KMS-11 (cell line): ENCODE measurements around the gene NSUN7.

Source experiments
- H2AFZ ChIP-seq: fragments of 200-600 bp; sonication (generic); 2 replicates; pipeline ENCODE4 v1.6.1; 2016; ENCODE audit warnings: antibody characterized with exemption, mixed run types, low read depth
- H3K27ac ChIP-seq: fragments of 200-600 bp; sonication (generic); 2 replicates; pipeline ENCODE4 v1.6.1; 2016; ENCODE audit warnings: mild to moderate bottlenecking, mixed run types
- H3K27me3 ChIP-seq: fragments of 200-600 bp; sonication (generic); 2 replicates; pipeline ENCODE4 v1.6.1; 2017; ENCODE audit warnings: mild to moderate bottlenecking, low read depth, mixed run types, moderate library complexity; ENCODE audit not compliant: insufficient read depth
- H3K36me3 ChIP-seq: fragments of 200-600 bp; sonication (generic); 2 replicates; pipeline ENCODE4 v1.6.1; 2017; ENCODE audit warnings: mild to moderate bottlenecking, mixed run types; ENCODE audit not compliant: insufficient read depth
- H3K4me1 ChIP-seq: fragments of 200-600 bp; sonication (generic); 2 replicates; pipeline ENCODE4 v1.6.1; 2016; ENCODE audit warnings: mild to moderate bottlenecking, low read depth, mixed run types; ENCODE audit not compliant: poor library complexity, severe bottlenecking
- H3K4me2 ChIP-seq: fragments of 200-600 bp; sonication (generic); 2 replicates; pipeline ENCODE4 v1.7.0; 2016; ENCODE audit warnings: mild to moderate bottlenecking, mixed run types
- H3K4me3 ChIP-seq: fragments of 200-600 bp; sonication (generic); IDR thresholded peaks from 2 replicates; pipeline ENCODE4 v1.6.1; 2017; ENCODE audit warnings: low read depth, low read length, mixed read lengths; ENCODE audit not compliant: insufficient read depth
- H3K79me2 ChIP-seq: fragments of 200-600 bp; sonication (generic); 2 replicates; pipeline ENCODE4 v1.6.1; 2016; ENCODE audit warnings: low read depth, mixed run types; ENCODE audit not compliant: insufficient read depth
- H3K9ac ChIP-seq: fragments of 200-600 bp; sonication (generic); 2 replicates; pipeline ENCODE4 v1.6.1; 2016; ENCODE audit warnings: mild to moderate bottlenecking, mixed run types
- H4K20me1 ChIP-seq: fragments of 200-600 bp; sonication (generic); 2 replicates; pipeline ENCODE4 v1.6.1; 2016; ENCODE audit warnings: mild to moderate bottlenecking, mixed run types; ENCODE audit not compliant: insufficient read depth
- CTCF ChIP-seq: fragments of 200-600 bp; sonication (generic); conservative IDR thresholded peaks from 2 replicates; pipeline ENCODE4 v1.6.1; 2017; ENCODE audit warnings: low read depth, mild to moderate bottlenecking, antibody characterized with exemption, low read length, moderate library complexity, mixed read lengths

Gene NSUN7

GRCh38 chr4:40723728-40724127 lies 26.0 kb upstream of the NSUN7 start:
- H3K4me3 ChIP-seq, result no peak overlapping the region
- H3K4me2 ChIP-seq, result no peak overlapping the region
- H3K36me3 ChIP-seq, result no peaks in the 10 kb centered on the region
- no peak overlapping the region for H2AFZ ChIP-seq
- no peaks in the 10 kb centered on the region for H3K27me3 ChIP-seq
- no peak for TF ChIP-seq CTCF
- H4K20me1 ChIP-seq, result no peaks in the 10 kb centered on the region
- no peak overlapping the region for H3K27ac ChIP-seq
- no peaks in the 10 kb centered on the region for H3K79me2 ChIP-seq
- H3K9ac ChIP-seq, result no peak overlapping the region
- H3K4me1 ChIP-seq, result peaks cover 5% of the 10 kb centered on the region

- no peak overlapping the region for H3K27ac ChIP-seq
- no peak overlapping the region for H3K4me2 ChIP-seq
- H3K4me1 ChIP-seq, result no peaks in the 10 kb centered on the region
- no peak overlapping the region for H3K4me3 ChIP-seq
- H3K9ac ChIP-seq, result no peak overlapping the region
- H2AFZ ChIP-seq, result no peak overlapping the region
- no peaks in the 10 kb centered on the region for H3K27me3 ChIP-seq
- no peaks in the 10 kb centered on the region for H4K20me1 ChIP-seq
- no peaks in the 10 kb centered on the region for H3K79me2 ChIP-seq
- TF ChIP-seq CTCF, result no peak
- no peaks in the 10 kb centered on the region for H3K36me3 ChIP-seq
Measured at GRCh38 chr4:40728333-40728732, 21.4 kb upstream of the NSUN7 start.

- Histone ChIP-seq H3K4me1 (no peaks in the 10 kb centered on the region), H3K79me2 (no peaks in the 10 kb centered on the region), H3K4me3 (no peak overlapping the region), H4K20me1 (no peaks in the 10 kb centered on the region), H3K27me3 (no peaks in the 10 kb centered on the region), H3K36me3 (no peaks in the 10 kb centered on the region), H3K27ac (no peak overlapping the region), H2AFZ (no peak overlapping the region), H3K9ac (no peak overlapping the region), H3K4me2 (no peak overlapping the region)
- TF ChIP-seq CTCF, result no peak
Measured at GRCh38 chr4:40729555-40729954, 20.2 kb upstream of the NSUN7 start.

- TF ChIP-seq CTCF, result no peak
- Histone ChIP-seq H3K4me2 (no peak overlapping the region), H3K9ac (no peak overlapping the region), H2AFZ (no peak overlapping the region), H3K36me3 (no peaks in the 10 kb centered on the region), H4K20me1 (no peaks in the 10 kb centered on the region), H3K27ac (no peak overlapping the region), H3K4me1 (no peaks in the 10 kb centered on the region), H3K4me3 (no peak overlapping the region), H3K27me3 (no peaks in the 10 kb centered on the region), H3K79me2 (no peaks in the 10 kb centered on the region)
Measured at GRCh38 chr4:40730091-40730679, 19.6 kb upstream of the NSUN7 start.

- no peak overlapping the region for H3K27ac ChIP-seq
- H3K4me3 ChIP-seq, result no peak overlapping the region
- no peaks in the 10 kb centered on the region for H4K20me1 ChIP-seq
- no peak overlapping the region for H2AFZ ChIP-seq
- no peak overlapping the region for H3K9ac ChIP-seq
- no peaks in the 10 kb centered on the region for H3K4me1 ChIP-seq
- H3K27me3 ChIP-seq, result no peaks in the 10 kb centered on the region
- H3K36me3 ChIP-seq, result no peaks in the 10 kb centered on the region
- no peaks in the 10 kb centered on the region for H3K79me2 ChIP-seq
- no peak overlapping the region for H3K4me2 ChIP-seq
- no peak for TF ChIP-seq CTCF
Measured at GRCh38 chr4:40731361-40731760, 18.4 kb upstream of the NSUN7 start.
